IPS-20b (cell line): ENCODE results near the gene PRR20G.

Source experiments
- H3K27ac ChIP-seq: one replicate; pipeline ENCODE4 v1.5.1; 2013; ENCODE audit warnings: low read length
- H3K27me3 ChIP-seq: 2 replicates; pipeline ENCODE4 v1.6.1; 2013; ENCODE audit warnings: mild to moderate bottlenecking, low read length, inconsistent platforms; ENCODE audit not compliant: insufficient read depth
- H3K36me3 ChIP-seq: 2 replicates; pipeline ENCODE4 v1.6.1; 2013; ENCODE audit warnings: low read depth, mild to moderate bottlenecking, inconsistent platforms, low read length, moderate library complexity; ENCODE audit not compliant: insufficient read depth
- H3K4me1 ChIP-seq: 2 replicates; pipeline ENCODE4 v1.6.1; 2013; ENCODE audit warnings: mild to moderate bottlenecking, control low read depth, inconsistent platforms, low read length, moderate library complexity; ENCODE audit not compliant: insufficient read depth
- H3K4me3 ChIP-seq: 2 replicates; pipeline ENCODE4 v1.5.1; 2013; ENCODE audit warnings: mild to moderate bottlenecking, low read length, inconsistent platforms
- H3K9ac ChIP-seq: 2 replicates; pipeline ENCODE4 v1.6.1; 2013; ENCODE audit warnings: low read depth, mild to moderate bottlenecking, inconsistent platforms, low read length, moderate library complexity
- H3K9me3 ChIP-seq: 2 replicates; pipeline ENCODE4 v1.6.1; 2013; ENCODE audit warnings: mild to moderate bottlenecking, low read depth, low read length, inconsistent platforms; ENCODE audit not compliant: insufficient read depth

Gene PRR20G

DNA sequence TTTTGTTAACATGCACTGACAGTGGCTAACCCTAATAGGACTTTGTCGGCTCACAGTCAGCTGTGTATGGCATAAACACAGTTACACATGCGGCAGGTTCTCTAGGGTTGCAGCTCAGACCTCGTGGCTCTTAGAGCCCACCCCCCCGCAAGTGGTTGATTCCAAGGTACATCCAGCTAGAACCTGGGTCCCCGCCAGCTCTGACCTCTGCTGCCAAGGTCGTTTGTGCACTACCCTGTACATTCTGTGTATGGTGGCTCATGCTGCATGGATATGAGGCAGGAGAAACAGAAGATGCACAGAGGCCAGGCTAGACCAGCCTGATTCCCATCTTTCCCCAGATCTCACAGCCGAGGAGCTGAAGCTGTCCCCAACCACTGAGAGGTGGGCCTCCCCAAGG lies 25.9 kb downstream of the PRR20G start:
- H3K27me3 ChIP-seq, result no peaks in the 10 kb centered on the region
- no peaks in the 10 kb centered on the region for H3K9me3 ChIP-seq
- H3K9ac ChIP-seq, result no peak overlapping the region
- H3K36me3 ChIP-seq, result no peaks in the 10 kb centered on the region
- no peaks in the 10 kb centered on the region for H3K4me1 ChIP-seq
- no peak overlapping the region for H3K27ac ChIP-seq
- no peak overlapping the region for H3K4me3 ChIP-seq

GRCh38 chr3:127260826-127261555 lies 26.9 kb downstream of the PRR20G start:
- Histone ChIP-seq H3K4me3 (no peak overlapping the region), H3K27me3 (no peaks in the 10 kb centered on the region), H3K9ac (no peak overlapping the region), H3K9me3 (no peaks in the 10 kb centered on the region), H3K27ac (no peak overlapping the region), H3K4me1 (no peaks in the 10 kb centered on the region), H3K36me3 (no peaks in the 10 kb centered on the region)

DNA sequence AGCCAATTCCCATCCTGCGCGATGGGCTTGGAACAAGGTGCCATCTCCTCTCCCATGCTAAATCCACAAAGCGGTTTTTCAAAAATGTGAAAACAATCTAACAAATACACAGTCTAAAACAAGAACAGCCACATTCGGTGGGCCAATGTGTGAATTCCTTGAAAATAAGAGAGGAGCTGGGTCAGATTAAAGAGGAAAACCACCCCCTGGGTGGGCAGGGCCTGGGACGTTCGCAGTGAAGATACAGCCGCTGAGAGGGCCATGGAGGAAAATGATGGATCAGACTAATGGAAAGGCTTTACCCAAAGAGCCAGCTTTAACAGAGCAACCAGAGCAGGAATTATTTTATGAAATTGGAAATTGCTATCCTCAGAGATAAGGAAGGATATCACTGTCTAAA lies 27.4 kb downstream of the PRR20G start:
- Histone ChIP-seq H3K9me3 (no peaks in the 10 kb centered on the region), H3K4me1 (no peaks in the 10 kb centered on the region), H3K27ac (no peak overlapping the region), H3K4me3 (no peak overlapping the region), H3K9ac (no peak overlapping the region), H3K27me3 (no peaks in the 10 kb centered on the region), H3K36me3 (no peaks in the 10 kb centered on the region)

DNA sequence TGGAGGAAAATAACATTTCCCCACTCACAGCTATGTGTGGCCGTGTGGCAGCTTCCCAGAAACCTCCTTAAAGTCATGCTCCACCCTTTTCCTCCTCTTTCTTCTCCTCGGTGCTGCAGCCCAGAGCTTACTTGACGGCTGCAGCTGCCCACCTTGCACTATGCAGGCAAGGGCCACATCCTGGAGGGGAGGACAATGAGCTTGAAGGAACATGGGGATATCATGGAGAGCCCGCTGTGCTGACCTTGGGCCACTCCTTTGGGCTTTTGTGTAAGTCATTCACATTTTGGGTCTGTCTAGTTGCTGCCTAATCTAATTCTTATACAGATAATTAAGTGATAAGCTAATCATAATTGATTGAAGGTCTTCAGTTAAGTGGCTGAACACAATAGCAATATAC lies 28.0 kb downstream of the PRR20G start:
- Histone ChIP-seq H3K9me3 (no peaks in the 10 kb centered on the region), H3K27me3 (no peaks in the 10 kb centered on the region), H3K36me3 (no peaks in the 10 kb centered on the region), H3K4me1 (no peaks in the 10 kb centered on the region), H3K9ac (no peak overlapping the region), H3K4me3 (no peak overlapping the region), H3K27ac (no peak overlapping the region)

DNA sequence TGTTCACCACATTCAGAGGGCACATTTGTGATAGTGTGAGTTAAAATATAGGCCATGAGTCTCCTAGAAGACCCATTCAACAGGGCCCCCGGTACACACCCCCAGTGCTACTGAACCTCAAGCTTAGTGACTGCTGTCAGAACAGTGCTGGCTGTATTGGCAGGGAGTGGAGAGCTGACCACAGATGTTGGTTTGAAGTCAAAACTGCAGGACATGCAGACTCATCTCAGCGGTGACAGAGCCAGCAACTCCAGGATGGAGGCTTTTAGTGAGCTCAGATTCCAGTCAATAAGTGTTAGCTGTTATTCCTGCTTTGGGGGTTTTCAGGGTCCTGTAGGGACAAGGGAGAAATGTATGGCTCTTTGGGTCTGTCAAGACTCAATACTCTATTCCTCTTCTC lies 29.1 kb downstream of the PRR20G start:
- no peak overlapping the region for H3K9ac ChIP-seq
- H3K4me1 ChIP-seq, result no peaks in the 10 kb centered on the region
- H3K4me3 ChIP-seq, result no peak overlapping the region
- H3K27me3 ChIP-seq, result no peaks in the 10 kb centered on the region
- no peaks in the 10 kb centered on the region for H3K9me3 ChIP-seq
- H3K36me3 ChIP-seq, result no peaks in the 10 kb centered on the region
- H3K27ac ChIP-seq, result no peak overlapping the region

DNA sequence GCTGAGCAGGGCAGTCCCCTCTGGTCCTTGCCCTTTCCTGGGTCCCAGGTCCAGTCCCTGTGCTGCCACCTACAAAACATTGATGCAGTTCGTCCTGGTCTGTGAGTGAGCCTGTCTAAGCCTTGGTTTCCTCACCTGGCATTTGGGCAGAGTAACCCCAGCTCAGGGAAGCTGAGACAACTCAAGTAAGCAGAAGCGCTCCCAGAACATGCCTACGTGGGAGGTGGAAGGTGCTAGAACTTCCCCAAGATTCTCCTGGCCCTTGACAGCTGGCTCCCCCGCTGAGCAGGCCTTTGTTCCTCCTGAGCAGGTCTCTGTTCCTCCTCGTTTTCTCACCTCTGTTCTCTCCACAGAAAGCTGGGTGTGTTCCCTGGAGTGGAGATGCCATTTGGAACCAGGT lies 30.5 kb downstream of the PRR20G start:
- Histone ChIP-seq H3K27ac (no peak overlapping the region), H3K27me3 (no peaks in the 10 kb centered on the region), H3K9ac (no peak overlapping the region), H3K36me3 (no peaks in the 10 kb centered on the region), H3K4me3 (no peak overlapping the region), H3K4me1 (no peaks in the 10 kb centered on the region), H3K9me3 (peaks cover 2% of the 10 kb centered on the region; the same call in 1 of the 2 replicates)

DNA sequence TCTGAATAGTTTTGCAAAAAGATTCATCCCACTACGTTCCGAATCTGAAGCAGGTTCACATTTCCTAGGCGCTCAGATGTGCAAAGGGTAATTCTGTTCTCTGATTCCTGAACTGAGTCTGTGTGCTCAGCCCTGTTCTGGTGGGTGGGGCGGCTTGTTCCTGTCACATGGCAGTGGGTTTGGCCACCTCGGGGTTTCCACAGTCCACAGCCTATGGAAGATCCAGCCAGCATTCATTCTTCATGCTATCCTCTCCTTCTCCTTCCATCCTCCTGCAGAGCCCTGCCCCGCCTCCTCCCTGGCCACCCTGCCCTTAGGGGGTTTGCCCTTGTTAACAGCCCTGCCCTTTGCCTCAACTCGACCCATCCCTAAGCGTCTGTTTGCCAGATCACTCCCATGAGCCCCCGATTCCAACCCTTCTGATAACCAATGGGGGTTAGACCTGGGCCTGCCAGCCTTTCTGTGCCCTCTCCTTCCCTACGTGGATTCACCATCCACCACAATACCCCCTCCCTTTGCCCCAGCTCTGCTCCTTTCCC lies 31.0 kb downstream of the PRR20G start:
- no peaks in the 10 kb centered on the region for H3K27me3 ChIP-seq
- no peak overlapping the region for H3K27ac ChIP-seq

GRCh38 chr3:127256138-127256537 lies 31.7 kb downstream of the PRR20G start:
- H3K9me3 ChIP-seq, result peaks cover 15% of the 10 kb centered on the region
- H3K9ac ChIP-seq, result no peak overlapping the region
- H3K4me1 ChIP-seq, result no peaks in the 10 kb centered on the region
- no peaks in the 10 kb centered on the region for H3K36me3 ChIP-seq
- H3K27me3 ChIP-seq, result no peaks in the 10 kb centered on the region
- H3K27ac ChIP-seq, result no peak overlapping the region
- no peak overlapping the region for H3K4me3 ChIP-seq

More for the DNA sequence above, 31.0 kb downstream of the PRR20G start:
- peaks cover 8% of the 10 kb centered on the region; the same call in 1 of the 2 replicates for H3K9me3 ChIP-seq
- no peak overlapping the region for H3K9ac ChIP-seq
- no peaks in the 10 kb centered on the region for H3K4me1 ChIP-seq
- H3K4me3 ChIP-seq, result no peak overlapping the region
- H3K36me3 ChIP-seq, result no peaks in the 10 kb centered on the region

- Histone ChIP-seq H3K27me3 (no peaks in the 10 kb centered on the region), H3K4me1 (no peaks in the 10 kb centered on the region), H3K36me3 (no peaks in the 10 kb centered on the region), H3K9ac (no peak overlapping the region), H3K4me3 (no peak overlapping the region), H3K27ac (no peak overlapping the region), H3K9me3 (peaks cover 21% of the 10 kb centered on the region)
These were observed 32.3 kb downstream of the PRR20G start for GRCh38 chr3:127255516-127255915.

GRCh38 chr3:127254730-127255129 lies 33.1 kb downstream of the PRR20G start:
- H3K36me3 ChIP-seq, result no peaks in the 10 kb centered on the region
- H3K4me3 ChIP-seq, result no peak overlapping the region
- no peak overlapping the region for H3K9ac ChIP-seq
- no peaks in the 10 kb centered on the region for H3K4me1 ChIP-seq
- H3K9me3 ChIP-seq, result peaks cover 28% of the 10 kb centered on the region
- no peak overlapping the region for H3K27ac ChIP-seq
- no peaks in the 10 kb centered on the region for H3K27me3 ChIP-seq

- Histone ChIP-seq H3K9me3 (peaks cover 32% of the 10 kb centered on the region), H3K27me3 (no peaks in the 10 kb centered on the region), H3K9ac (no peak overlapping the region), H3K36me3 (no peaks in the 10 kb centered on the region), H3K4me1 (no peaks in the 10 kb centered on the region), H3K4me3 (no peak overlapping the region), H3K27ac (no peak overlapping the region)
These were observed 33.7 kb downstream of the PRR20G start for GRCh38 chr3:127254033-127254644.

- Histone ChIP-seq H3K4me1 (no peaks in the 10 kb centered on the region), H3K9ac (no peak overlapping the region), H3K36me3 (no peaks in the 10 kb centered on the region), H3K4me3 (no peak overlapping the region), H3K27ac (no peak overlapping the region), H3K27me3 (no peaks in the 10 kb centered on the region), H3K9me3 (peaks cover 39% of the 10 kb centered on the region)
These were observed 34.4 kb downstream of the PRR20G start for GRCh38 chr3:127253491-127253890.
